ENCODE measurements around the gene HPSE2.

Gene HPSE2

GRCh38 chr10:98925651-98926050 lies 310.0 kb downstream of the HPSE2 start:
- Histone ChIP-seq H3K79me2 (ENCODE audit: insufficient read depth, low read length) (no peaks in the 10 kb centered on the region), H3K9ac (ENCODE audit: low read length) (no peak overlapping the region), H3K27ac (ENCODE audit: low read depth, low read length) (no peak overlapping the region), H3K27me3 (ENCODE audit: low read length) (no peaks in the 10 kb centered on the region), H4K20me1 (ENCODE audit: low read depth, low read length) (no peaks in the 10 kb centered on the region), H3K36me3 (ENCODE audit: low read length) (no peaks in the 10 kb centered on the region), H3K9me2 (replicated peaks; ENCODE audit: insufficient read depth, low read length) (no peaks in the 10 kb centered on the region), H3K4me3 (ENCODE audit: insufficient read depth, low read length, poor library complexity, severe bottlenecking) (no peak overlapping the region), H3K4me2 (ENCODE audit: low read depth, low read length, poor library complexity, severe bottlenecking) (no peak overlapping the region), H3K9me3 (ENCODE audit: insufficient read depth, low read length) (no peaks in the 10 kb centered on the region), H2AFZ (ENCODE audit: low read depth, low read length, severe bottlenecking) (no peak overlapping the region), H3F3A (ENCODE audit: insufficient read depth) (no peaks in the 10 kb centered on the region)
- TF ChIP-seq, protein P1, sequence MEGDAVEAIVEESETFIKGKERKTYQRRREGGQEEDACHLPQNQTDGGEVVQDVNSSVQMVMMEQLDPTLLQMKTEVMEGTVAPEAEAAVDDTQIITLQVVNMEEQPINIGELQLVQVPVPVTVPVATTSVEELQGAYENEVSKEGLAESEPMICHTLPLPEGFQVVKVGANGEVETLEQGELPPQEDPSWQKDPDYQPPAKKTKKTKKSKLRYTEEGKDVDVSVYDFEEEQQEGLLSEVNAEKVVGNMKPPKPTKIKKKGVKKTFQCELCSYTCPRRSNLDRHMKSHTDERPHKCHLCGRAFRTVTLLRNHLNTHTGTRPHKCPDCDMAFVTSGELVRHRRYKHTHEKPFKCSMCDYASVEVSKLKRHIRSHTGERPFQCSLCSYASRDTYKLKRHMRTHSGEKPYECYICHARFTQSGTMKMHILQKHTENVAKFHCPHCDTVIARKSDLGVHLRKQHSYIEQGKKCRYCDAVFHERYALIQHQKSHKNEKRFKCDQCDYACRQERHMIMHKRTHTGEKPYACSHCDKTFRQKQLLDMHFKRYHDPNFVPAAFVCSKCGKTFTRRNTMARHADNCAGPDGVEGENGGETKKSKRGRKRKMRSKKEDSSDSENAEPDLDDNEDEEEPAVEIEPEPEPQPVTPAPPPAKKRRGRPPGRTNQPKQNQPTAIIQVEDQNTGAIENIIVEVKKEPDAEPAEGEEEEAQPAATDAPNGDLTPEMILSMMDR (IDR thresholded peaks at IDR 0.05; ENCODE audit: insufficient read depth, low read length, poor library complexity, severe bottlenecking): no peak

DNA sequence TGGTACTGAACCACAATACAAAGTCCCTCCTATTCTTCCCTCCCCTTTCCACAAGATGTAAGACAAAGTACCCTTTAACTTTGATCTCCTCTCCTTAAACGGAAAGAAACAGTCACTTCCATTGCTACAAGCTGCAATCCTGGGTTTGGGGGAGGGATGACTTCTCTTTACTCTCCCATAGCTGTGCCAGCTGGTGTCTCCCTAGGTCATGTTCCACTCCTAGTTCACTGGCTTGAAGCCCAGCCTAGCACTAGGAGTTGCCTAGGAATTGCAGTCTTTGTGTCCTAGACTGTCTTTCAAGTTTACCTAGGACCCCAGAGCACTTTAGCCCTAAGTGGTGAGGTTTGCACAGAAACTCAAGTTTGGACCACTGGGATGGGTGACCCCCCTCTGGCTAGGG lies 311.1 kb downstream of the HPSE2 start:
- no peak for TF ChIP-seq EZH2phosphoT487 (conservative IDR thresholded peaks at IDR 0.05; ENCODE audit: low read length)
- TF ChIP-seq, protein P1 (IDR thresholded peaks at IDR 0.05; ENCODE audit: insufficient read depth, low read length, poor library complexity, severe bottlenecking): no peak
- Histone ChIP-seq H2AFZ (ENCODE audit: low read depth, low read length, severe bottlenecking) (no peak overlapping the region), H3K4me2 (ENCODE audit: low read depth, low read length, poor library complexity, severe bottlenecking) (no peak overlapping the region), H3K27ac (ENCODE audit: low read depth, low read length) (no peak overlapping the region), H3K27me3 (ENCODE audit: low read length) (no peaks in the 10 kb centered on the region), H3F3A (ENCODE audit: insufficient read depth) (no peaks in the 10 kb centered on the region), H3K4me3 (ENCODE audit: insufficient read depth, low read length, poor library complexity, severe bottlenecking) (no peak overlapping the region), H3K9me2 (replicated peaks; ENCODE audit: insufficient read depth, low read length) (no peaks in the 10 kb centered on the region), H3K36me3 (ENCODE audit: low read length) (no peaks in the 10 kb centered on the region), H3K9ac (ENCODE audit: low read length) (no peak overlapping the region), H3K9me3 (ENCODE audit: insufficient read depth, low read length) (no peaks in the 10 kb centered on the region), H3K79me2 (ENCODE audit: insufficient read depth, low read length) (no peaks in the 10 kb centered on the region), H4K20me1 (ENCODE audit: low read depth, low read length) (no peaks in the 10 kb centered on the region)

DNA sequence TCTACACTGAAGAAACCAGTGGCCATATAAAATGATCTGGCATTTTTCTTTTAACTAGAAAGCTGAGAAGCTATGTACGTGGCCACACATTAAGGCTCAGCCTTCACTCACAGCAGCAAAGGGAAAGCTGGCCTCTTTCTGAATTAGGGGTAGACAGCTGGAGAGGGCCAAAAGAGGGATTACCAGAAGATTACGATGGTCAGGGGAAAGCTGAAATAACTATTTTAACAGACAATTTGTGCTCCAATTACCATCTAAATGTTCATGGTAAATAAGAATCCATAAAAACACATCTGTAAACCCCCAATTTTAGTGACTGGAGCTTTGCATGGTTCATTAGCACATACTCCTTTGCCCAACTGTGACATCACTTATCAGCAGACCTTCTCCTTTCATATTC lies 314.3 kb downstream of the HPSE2 start:
- H3K27ac ChIP-seq (ENCODE audit: low read depth, low read length): no peak overlapping the region
- no peaks in the 10 kb centered on the region for H3K9me3 ChIP-seq (ENCODE audit: insufficient read depth, low read length)
- no peaks in the 10 kb centered on the region for H4K20me1 ChIP-seq (ENCODE audit: low read depth, low read length)
- no peak overlapping the region for H3K9ac ChIP-seq (ENCODE audit: low read length)
- no peak overlapping the region for H3K4me3 ChIP-seq (ENCODE audit: insufficient read depth, low read length, poor library complexity, severe bottlenecking)
- TF ChIP-seq EZH2phosphoT487 (conservative IDR thresholded peaks at IDR 0.05; ENCODE audit: low read length): no peak
- TF ChIP-seq, protein P1 (IDR thresholded peaks at IDR 0.05; ENCODE audit: insufficient read depth, low read length, poor library complexity, severe bottlenecking): no peak
- H3K9me2 ChIP-seq (replicated peaks; ENCODE audit: insufficient read depth, low read length): no peaks in the 10 kb centered on the region
- no peaks in the 10 kb centered on the region for H3F3A ChIP-seq (ENCODE audit: insufficient read depth)
- no peaks in the 10 kb centered on the region for H3K36me3 ChIP-seq (ENCODE audit: low read length)
- no peaks in the 10 kb centered on the region for H3K79me2 ChIP-seq (ENCODE audit: insufficient read depth, low read length)
- H3K4me2 ChIP-seq (ENCODE audit: low read depth, low read length, poor library complexity, severe bottlenecking): no peak overlapping the region
- no peaks in the 10 kb centered on the region for H3K27me3 ChIP-seq (ENCODE audit: low read length)
- H2AFZ ChIP-seq (ENCODE audit: low read depth, low read length, severe bottlenecking): no peak overlapping the region

DNA sequence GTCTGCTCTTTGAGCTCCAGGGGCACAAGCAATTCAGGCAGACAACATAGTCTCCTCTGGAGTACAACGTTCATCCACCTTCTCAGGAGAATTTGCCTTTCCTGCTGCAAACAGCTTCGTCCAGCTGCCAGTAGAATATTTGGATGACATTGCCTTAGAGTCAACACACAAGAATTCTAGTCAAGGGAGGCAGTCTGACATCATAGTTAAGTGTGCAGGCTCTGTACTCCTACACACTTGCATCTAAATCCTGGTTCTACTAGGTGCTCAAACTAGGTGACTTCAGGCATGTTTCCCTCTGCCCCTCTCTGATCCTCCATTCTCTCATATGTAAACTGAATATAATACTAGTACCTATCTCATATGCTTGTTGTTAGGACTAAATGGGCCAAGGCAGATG lies 314.8 kb downstream of the HPSE2 start:
- Histone ChIP-seq H2AFZ (ENCODE audit: low read depth, low read length, severe bottlenecking) (no peak overlapping the region), H3F3A (ENCODE audit: insufficient read depth) (no peaks in the 10 kb centered on the region), H3K27me3 (ENCODE audit: low read length) (no peaks in the 10 kb centered on the region), H3K36me3 (ENCODE audit: low read length) (no peaks in the 10 kb centered on the region), H3K9me3 (ENCODE audit: insufficient read depth, low read length) (no peaks in the 10 kb centered on the region), H3K79me2 (ENCODE audit: insufficient read depth, low read length) (no peaks in the 10 kb centered on the region), H3K4me3 (ENCODE audit: insufficient read depth, low read length, poor library complexity, severe bottlenecking) (no peak overlapping the region), H3K9me2 (replicated peaks; ENCODE audit: insufficient read depth, low read length) (no peaks in the 10 kb centered on the region), H3K4me2 (ENCODE audit: low read depth, low read length, poor library complexity, severe bottlenecking) (no peak overlapping the region), H4K20me1 (ENCODE audit: low read depth, low read length) (no peaks in the 10 kb centered on the region), H3K27ac (ENCODE audit: low read depth, low read length) (no peak overlapping the region), H3K9ac (ENCODE audit: low read length) (no peak overlapping the region)
- no peak for TF ChIP-seq EZH2phosphoT487 (conservative IDR thresholded peaks at IDR 0.05; ENCODE audit: low read length)
- TF ChIP-seq, protein P1 (IDR thresholded peaks at IDR 0.05; ENCODE audit: insufficient read depth, low read length, poor library complexity, severe bottlenecking): no peak
